CD14-positive monocyte (primary cell): Measurements from ENCODE around the gene FAM193A. TPM values are rescaled to one million over a fixed set of nuclear protein-coding genes. Genes with fewer than 3 reads are reported as not detected.
"Not testable (repeated sequence)": the region's sequence is repeated elsewhere in the genome, so short reads cannot be mapped to it uniquely, and the experiment has no call there.

ENCODE experiments used
- DNase-seq, 3 donors: peaks; one replicate each; pipeline ENCODE4 v3.0.0-alpha.2; 2011 to 2022
- H2AFZ ChIP-seq: 2 replicates; pipeline ENCODE4 v1.6.0; 2012; ENCODE audit warnings: mild to moderate bottlenecking, low read depth, low read length, inconsistent platforms; ENCODE audit not compliant: insufficient read depth, poor library complexity, severe bottlenecking
- H3K27ac ChIP-seq, 2 donors: 1 replicate in 1 of 2; 2 replicates in 1 of 2; pipeline ENCODE4 v1.5.1; 2012 to 2013; ENCODE audit warnings: low read length in 2 of 2, control low read depth in 1 of 2, inconsistent platforms in 1 of 2, low read depth in 1 of 2, mild to moderate bottlenecking in 1 of 2
- H3K27me3 ChIP-seq, 2 donors: one replicate each; pipeline versions ENCODE4 v1.6.0 to v1.6.1; 2011 to 2013; ENCODE audit warnings: low read length in 2 of 2; ENCODE audit not compliant: control insufficient read depth in 2 of 2, insufficient read depth in 2 of 2
- H3K36me3 ChIP-seq, 2 donors: replicated peaks in 1 of 2; 1 replicate in 1 of 2; 2 replicates in 1 of 2; pipeline versions ENCODE4 v1.5.1 to v1.6.1; 2012 to 2013; ENCODE audit warnings: low read length in 2 of 2, control low read depth in 1 of 2, inconsistent platforms in 1 of 2, mild to moderate bottlenecking in 1 of 2; ENCODE audit not compliant: insufficient read depth in 2 of 2, control insufficient read depth in 1 of 2
- H3K4me1 ChIP-seq, 2 donors: 1 replicate in 1 of 2; 2 replicates in 1 of 2; pipeline versions ENCODE4 v1.5.1 to v1.6.1; 2012 to 2013; ENCODE audit warnings: low read length in 2 of 2, control low read depth in 1 of 2, inconsistent platforms in 1 of 2, mild to moderate bottlenecking in 1 of 2, moderate library complexity in 1 of 2; ENCODE audit not compliant: insufficient read depth in 2 of 2, control insufficient read depth in 1 of 2
- H3K4me2 ChIP-seq: replicated peaks from 2 replicates; pipeline ENCODE3; 2012; ENCODE audit warnings: low read length, moderate library complexity, mild to moderate bottlenecking; ENCODE audit not compliant: poor library complexity, severe bottlenecking; ENCODE audit errors: extremely low read depth
- H3K4me3 ChIP-seq, 3 experiments: fragments of 200-600 bp in 1 of 3; sonication (generic) in 1 of 3; replicated peaks in 1 of 3; 1 replicate in 2 of 3; 2 replicates in 1 of 3; pipeline ENCODE4 v1.5.1; 2011 to 2013; ENCODE audit warnings: low read length in 3 of 3, mild to moderate bottlenecking in 3 of 3, control low read depth in 2 of 3, low read depth in 2 of 3, inconsistent platforms in 1 of 3, moderate library complexity in 1 of 3
- H3K79me2 ChIP-seq: 2 replicates; pipeline ENCODE4 v1.6.0; 2012; ENCODE audit warnings: mild to moderate bottlenecking, control low read depth, inconsistent platforms, low read length, moderate library complexity; ENCODE audit not compliant: insufficient read depth
- H3K9ac ChIP-seq: 2 replicates; pipeline ENCODE4 v1.6.0; 2017; ENCODE audit warnings: low read length, mild to moderate bottlenecking; ENCODE audit not compliant: insufficient read depth, poor library complexity, severe bottlenecking
- H3K9me3 ChIP-seq, 2 donors: replicated peaks in 1 of 2; 1 replicate in 1 of 2; 2 replicates in 1 of 2; pipeline versions ENCODE4 v1.5.1 to v1.6.1; 2012 to 2013; ENCODE audit warnings: low read length in 2 of 2, control low read depth in 1 of 2; ENCODE audit not compliant: control insufficient read depth in 1 of 2, insufficient read depth in 1 of 2
- H4K20me1 ChIP-seq: 2 replicates; pipeline ENCODE4 v1.6.0; 2012; ENCODE audit warnings: mild to moderate bottlenecking, low read length, control low read depth, moderate library complexity; ENCODE audit not compliant: insufficient read depth
- H3K27ac Mint-ChIP-seq, 7 donors: one replicate each; pipeline ENCODE4 v1.8.0; 2020; ENCODE audit warnings: mild to moderate bottlenecking in 7 of 7, mixed read lengths in 7 of 7, moderate library complexity in 6 of 7, inconsistent platforms in 2 of 7
- H3K27me3 Mint-ChIP-seq, 3 donors: one replicate each; pipeline ENCODE4 v1.8.0; 2021 to 2022; ENCODE audit warnings: low read depth in 3 of 3, mild to moderate bottlenecking in 3 of 3, mixed read lengths in 3 of 3, moderate library complexity in 3 of 3, inconsistent platforms in 1 of 3
- H3K36me3 Mint-ChIP-seq, 2 donors: one replicate each; pipeline ENCODE4 v1.8.0; 2020; ENCODE audit warnings: mixed read lengths in 2 of 2, inconsistent platforms in 1 of 2, mild to moderate bottlenecking in 1 of 2
- H3K4me1 Mint-ChIP-seq: one replicate; pipeline ENCODE4 v1.8.0; 2020; ENCODE audit warnings: mild to moderate bottlenecking, mixed read lengths
- H3K4me3 Mint-ChIP-seq, 2 donors: one replicate each; pipeline ENCODE4 v1.8.0; 2020; ENCODE audit warnings: mild to moderate bottlenecking in 2 of 2, mixed read lengths in 2 of 2, moderate library complexity in 1 of 2
- H3K9me3 Mint-ChIP-seq, 7 donors: one replicate each; pipeline ENCODE4 v1.8.0; 2020 to 2022; ENCODE audit warnings: mixed read lengths in 7 of 7, mild to moderate bottlenecking in 6 of 7, moderate library complexity in 6 of 7, inconsistent platforms in 2 of 7
- CTCF ChIP-seq: fragments of 200-600 bp; IDR thresholded peaks from one replicate; pipeline ENCODE4 v1.8.0; 2022; ENCODE audit warnings: antibody characterized with exemption, mild to moderate bottlenecking
- WGBS: methylation state at CpG from one replicate; pipeline ENCODE4 v1.1.5; 2013; ENCODE audit warnings: missing lambda C conversion rate; ENCODE audit not compliant: insufficient coverage; 5-methylcytosine and 5-hydroxymethylcytosine counted together
- intact Hi-C, 2 donors: fragments of 100-400 bp; cut with micrococcal nuclease; formaldehyde crosslinking; loops; one replicate each; pipeline versions ENCODE4 v1.15.0 to v1.15.1; 2023
- polyA plus RNA-seq, 3 donors: library from polyadenylated mRNA; depleted of rRNA in 1 of 3; unstranded in 2 of 3; stranded (reverse) in 1 of 3; fragments of 300-500 nt in 2 of 3; fragments of >200 nt in 1 of 3; fragmentation: Illumina TruSeq in 2 of 3; gene quantifications; 1 replicate in 2 of 3; 2 replicates in 1 of 3; pipeline ENCODE4 v1.2.3, GENCODE V29; 2012 to 2021

Gene FAM193A
- polyA plus RNA-seq, 3 donors, result 0.66 to 11.8 (median 0.82) TPM

- H3K9me3 Mint-ChIP-seq, result no peaks in the 10 kb centered on the region
- no peak overlapping the region for H3K27ac Mint-ChIP-seq
- Histone ChIP-seq H3K9ac (no peak overlapping the region), H2AFZ (no peak overlapping the region), H3K4me1 (no peaks in the 10 kb centered on the region), H3K27ac (no peak overlapping the region), H3K27me3 (no peaks in the 10 kb centered on the region), H3K4me2 (no peak overlapping the region), H3K79me2 (peaks cover 100% of the 10 kb centered on the region), H3K4me3 (no peak overlapping the region), H3K36me3 (no peaks in the 10 kb centered on the region), H4K20me1 (peaks cover 100% of the 10 kb centered on the region), H3K9me3 (no peaks in the 10 kb centered on the region)
- intact Hi-C loops, result no loop called here
- 97% methylated on average over 6 of the region's 7 CpGs for WGBS
- H3K27me3 Mint-ChIP-seq, result peaks cover 0 to 2% (median 0%) of the 10 kb centered on the region in 3 donors
- no peak for TF ChIP-seq CTCF
- no peak overlapping the region for H3K4me3 Mint-ChIP-seq
- DNase-seq, result no peak
- peaks cover 3 to 11% of the 10 kb centered on the region in 2 donors for H3K36me3 Mint-ChIP-seq
- H3K4me1 Mint-ChIP-seq, result peaks cover 9% of the 10 kb centered on the region
Measured at GRCh38 chr4:2545321-2546013, 9.0 kb downstream of the FAM193A start.

GRCh38 chr4:2546286-2546823, 9.9 kb downstream of the FAM193A start:
- no peak overlapping the region for H2AFZ ChIP-seq
- TF ChIP-seq CTCF, result no peak
- no peak overlapping the region for H3K4me3 ChIP-seq
- H3K4me3 Mint-ChIP-seq, result no peak overlapping the region
- H3K36me3 Mint-ChIP-seq, result peaks cover 3 to 11% of the 10 kb centered on the region in 2 donors
- H3K79me2 ChIP-seq, result peaks cover 99% of the 10 kb centered on the region
- no peak overlapping the region for H3K27ac Mint-ChIP-seq
- intact Hi-C loops, result no loop called here
- no peak overlapping the region for H3K4me2 ChIP-seq
- no peak overlapping the region for H3K27ac ChIP-seq
- H3K27me3 Mint-ChIP-seq, result peaks cover 0 to 2% (median 0%) of the 10 kb centered on the region in 3 donors
- H3K36me3 ChIP-seq, result no peaks in the 10 kb centered on the region
- peaks cover 10% of the 10 kb centered on the region for H3K4me1 Mint-ChIP-seq
- H3K9me3 ChIP-seq, result no peaks in the 10 kb centered on the region
- H3K9ac ChIP-seq, result no peak overlapping the region
- peaks cover 0 to 3% (median 0%) of the 10 kb centered on the region in 7 donors for H3K9me3 Mint-ChIP-seq
- peaks cover 99% of the 10 kb centered on the region for H4K20me1 ChIP-seq
- no peaks in the 10 kb centered on the region for H3K27me3 ChIP-seq
- no peaks in the 10 kb centered on the region for H3K4me1 ChIP-seq
- DNase-seq, result no peak

GRCh38 chr4:2546961-2547691, 10.7 kb downstream of the FAM193A start:
- Histone ChIP-seq H3K79me2 (peaks cover 99% of the 10 kb centered on the region), H4K20me1 (peaks cover 99% of the 10 kb centered on the region)
- H3K4me1 Mint-ChIP-seq, result peaks cover 11% of the 10 kb centered on the region
- H3K4me3 Mint-ChIP-seq, H3K9ac ChIP-seq, H3K4me1 ChIP-seq, DNase-seq, H3K36me3 Mint-ChIP-seq, H3K4me2 ChIP-seq, intact Hi-C loops, H3K27me3 ChIP-seq, H3K36me3 ChIP-seq, H3K27ac ChIP-seq, H3K4me3 ChIP-seq, H3K9me3 Mint-ChIP-seq, H3K9me3 ChIP-seq, H3K27me3 Mint-ChIP-seq, H2AFZ ChIP-seq: not testable (repeated sequence)
- H3K27ac Mint-ChIP-seq, result peak overlapping the region in 1 of 7 donors; percentile 19
- WGBS, result 97% methylated on average over 9 of the region's 16 CpGs
